HEK293T (cell line): ENCODE data around the gene TMEM47.

ENCODE experiments used
- ELF4 ChIP-seq: fragments of 450-650 bp; IDR thresholded peaks from 2 replicates; pipeline ENCODE4 v1.6.1; 2017; ENCODE audit warnings: antibody characterized with exemption
- FOXA1 ChIP-seq: fragments of 450-650 bp; IDR thresholded peaks from 2 replicates; pipeline ENCODE4 v1.6.1; 2016; ENCODE audit warnings: mild to moderate bottlenecking
- L3MBTL2 ChIP-seq: fragments of 450-650 bp; conservative IDR thresholded peaks from 2 replicates; pipeline ENCODE4 v1.6.1; 2016; ENCODE audit warnings: mild to moderate bottlenecking
- PKNOX1 ChIP-seq: fragments of 450-650 bp; IDR thresholded peaks from 2 replicates; pipeline ENCODE4 v1.6.1; 2016
- SP1 ChIP-seq: fragments of 450-650 bp; IDR thresholded peaks from 2 replicates; pipeline ENCODE4 v1.6.1; 2017
- TARDBP ChIP-seq: fragments of 450-650 bp; IDR thresholded peaks from 2 replicates; pipeline ENCODE4 v1.6.1; 2016

GRCh38 chrX:34586346-34586911, 70.7 kb downstream of the TMEM47 start:
- TF ChIP-seq PKNOX1 (no peak), SP1 (no peak), TARDBP (no peak), FOXA1 (no peak), ELF4 (no peak), L3MBTL2 (no peak)
